ENCODE results near the gene IL1F10.

- TF ChIP-seq CTCF (IDR thresholded peaks at IDR 0.05; ENCODE audit: low read depth, low read length, poor library complexity, severe bottlenecking) (no peak), EZH2phosphoT487 (IDR thresholded peaks at IDR 0.05; ENCODE audit: borderline replicate concordance, low read length) (no peak)
Observed at GRCh38 chr2:113117541-113118262, 49.9 kb downstream of the IL1F10 start.

Measured in DOHH2 (cell line).